ENCODE results near the gene GLIS1.
"Not testable (repeated sequence)": the region's sequence is repeated elsewhere in the genome, so short reads cannot be mapped to it uniquely, and the experiment has no call there.

The GLIS1 gene

DNA sequence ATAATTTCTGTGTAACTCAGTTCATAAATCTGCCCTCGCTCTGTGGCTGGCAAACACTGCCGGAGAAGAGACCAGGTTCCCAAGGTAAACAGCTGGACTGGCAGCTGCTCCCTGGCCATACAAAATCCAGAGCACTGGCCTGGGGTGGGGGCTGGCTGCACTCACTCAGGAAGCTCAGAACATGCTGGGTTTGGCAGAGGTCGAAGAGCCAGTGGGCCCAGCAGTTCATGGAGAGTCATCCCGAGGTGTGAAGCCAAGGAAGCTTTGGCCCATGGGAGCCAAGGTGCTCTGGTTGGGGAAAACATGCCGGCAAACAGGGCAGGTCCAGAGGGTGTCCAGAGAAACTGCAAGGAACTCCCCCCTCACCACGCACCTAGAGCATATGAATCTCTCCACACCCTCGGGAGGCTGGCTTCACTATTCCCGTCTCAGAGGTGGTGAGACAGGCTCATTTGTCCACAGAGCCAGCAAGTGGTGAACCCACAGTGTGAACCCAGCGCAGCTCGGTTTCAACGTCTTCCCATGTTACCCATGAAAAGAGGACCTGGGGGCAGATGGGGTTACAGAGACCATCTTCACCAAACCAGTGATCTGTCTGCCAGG is 177.4 kb downstream of the GLIS1 start:
- DNase-seq (ENCODE audit: low read depth) = no peak

DNA sequence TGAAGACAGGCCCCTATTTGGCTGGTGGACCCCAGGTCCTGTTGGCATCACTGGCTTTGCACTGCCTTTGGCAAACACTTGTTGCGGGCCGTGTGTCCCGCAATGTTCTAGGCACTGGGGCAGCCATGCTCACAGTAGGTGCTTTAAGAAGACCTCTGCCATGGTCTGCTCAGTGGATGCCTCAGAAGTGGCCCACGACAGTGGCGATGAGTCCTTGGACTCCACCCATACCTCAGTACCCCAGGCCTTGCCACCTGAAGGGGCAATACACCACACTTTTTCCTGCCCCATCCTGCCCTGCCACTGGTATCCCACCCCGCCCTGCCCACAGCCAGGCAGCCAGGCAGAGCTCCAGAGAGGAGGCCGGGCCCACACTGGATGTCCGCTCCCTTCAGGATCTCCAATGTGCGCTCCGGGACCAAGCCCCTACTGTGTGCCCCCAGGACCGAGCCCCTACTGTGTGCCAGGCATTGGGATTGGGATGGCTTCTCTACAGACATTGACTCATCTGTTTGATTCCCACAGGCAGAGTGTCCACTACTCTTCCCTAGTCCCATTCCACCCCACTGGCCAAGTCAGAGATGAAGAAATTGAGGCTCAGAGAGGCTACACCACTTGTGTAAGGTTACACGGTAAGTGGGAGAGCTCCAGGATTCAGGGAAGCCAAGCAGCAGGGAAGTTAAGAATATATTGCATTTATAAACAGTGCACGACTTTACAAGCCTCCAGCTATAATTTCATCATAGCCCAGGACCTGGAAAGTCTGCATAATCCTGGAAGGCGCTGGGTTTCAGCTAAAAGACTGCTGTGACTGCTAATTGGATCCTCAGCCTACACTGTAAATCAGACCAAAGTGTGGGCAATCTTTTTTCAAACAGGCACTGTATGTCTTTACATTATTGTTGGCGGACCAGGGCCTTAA is 178.1 kb downstream of the GLIS1 start:
- no peak for DNase-seq (ENCODE audit: low read depth)

DNA sequence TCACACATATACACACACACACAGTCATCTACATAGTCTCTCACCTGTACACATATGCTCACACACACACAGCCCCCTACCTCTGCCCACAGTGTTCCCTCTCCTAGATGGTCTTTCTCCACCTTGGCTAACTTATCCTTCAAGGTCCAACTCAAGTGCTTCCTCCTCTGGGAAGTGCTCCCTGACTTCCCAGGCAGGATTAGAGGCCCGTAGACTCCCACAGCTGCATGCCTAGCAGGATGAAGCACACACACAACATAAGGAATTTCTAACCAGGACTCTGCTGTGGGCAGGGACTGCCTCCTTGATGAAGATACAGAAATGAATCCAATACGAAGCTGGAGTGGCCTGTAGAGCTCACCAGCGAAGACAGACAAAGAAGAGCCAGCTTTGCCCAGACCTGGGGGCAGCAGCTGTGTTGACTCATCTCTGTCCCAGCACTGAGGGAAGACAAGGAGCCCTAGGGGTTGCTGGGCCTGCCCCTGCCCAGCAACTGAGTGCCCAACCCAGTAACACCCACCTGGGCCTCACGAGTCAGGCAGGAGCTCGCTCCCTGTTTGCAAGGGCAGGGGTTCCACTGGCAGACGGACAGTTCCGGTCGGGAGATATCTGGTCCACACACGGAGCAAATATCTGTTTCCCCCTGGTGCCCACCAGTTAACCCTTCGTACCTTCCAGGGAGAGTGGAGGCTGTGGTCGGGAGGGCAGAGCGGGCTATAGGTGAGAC is 178.9 kb downstream of the GLIS1 start:
- no peak for DNase-seq (ENCODE audit: low read depth)

DNA sequence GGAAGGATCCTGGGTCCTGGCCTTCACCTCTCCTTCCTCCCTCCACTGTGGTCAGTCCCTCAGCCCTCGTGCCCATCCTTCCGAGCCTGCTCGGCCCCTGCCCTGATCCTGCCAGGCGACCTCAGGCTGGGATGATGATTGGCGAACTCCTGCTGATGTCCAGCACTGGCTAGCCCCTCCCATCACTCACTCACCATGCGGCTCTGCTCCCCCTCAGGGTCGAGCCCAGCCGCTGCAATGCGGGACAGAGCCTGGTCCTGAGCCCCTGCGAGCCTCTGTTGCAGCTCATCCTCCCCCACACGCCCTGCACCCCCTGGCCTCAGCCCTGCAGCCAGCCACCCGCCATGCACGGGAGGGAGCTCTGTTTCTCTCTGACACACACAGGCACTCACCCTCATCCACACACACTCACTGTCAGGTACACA is 179.6 kb downstream of the GLIS1 start:
- DNase-seq (ENCODE audit: low read depth) = no peak

DNA sequence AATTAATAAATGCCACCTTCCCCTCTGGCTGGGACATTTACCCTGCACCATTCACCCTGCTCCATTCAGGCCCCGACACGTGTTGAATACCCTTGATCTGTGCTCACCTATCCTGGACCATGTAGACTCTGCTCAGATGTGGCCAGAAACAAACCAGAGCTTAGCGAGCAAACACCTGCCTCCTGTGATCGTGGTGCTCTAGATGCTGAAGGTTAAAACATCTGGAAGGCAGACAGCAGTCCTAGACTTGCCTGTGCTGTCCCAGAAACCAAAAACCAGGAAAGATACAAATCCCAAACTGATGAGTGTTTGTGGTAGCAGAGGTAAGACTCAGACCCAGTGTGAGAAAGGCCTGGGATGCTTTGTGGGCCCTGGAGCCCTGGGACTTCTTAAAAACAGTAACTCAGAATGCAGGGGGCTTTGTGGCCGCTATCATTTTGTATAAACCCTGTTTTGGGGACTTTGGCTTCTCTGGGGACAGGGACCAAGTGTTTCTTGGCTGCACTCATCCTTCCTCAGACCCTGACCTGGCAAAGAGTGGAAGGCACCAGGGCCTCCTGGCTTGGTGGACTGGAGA is 180.1 kb downstream of the GLIS1 start:
- no peak for DNase-seq (ENCODE audit: low read depth)

DNA sequence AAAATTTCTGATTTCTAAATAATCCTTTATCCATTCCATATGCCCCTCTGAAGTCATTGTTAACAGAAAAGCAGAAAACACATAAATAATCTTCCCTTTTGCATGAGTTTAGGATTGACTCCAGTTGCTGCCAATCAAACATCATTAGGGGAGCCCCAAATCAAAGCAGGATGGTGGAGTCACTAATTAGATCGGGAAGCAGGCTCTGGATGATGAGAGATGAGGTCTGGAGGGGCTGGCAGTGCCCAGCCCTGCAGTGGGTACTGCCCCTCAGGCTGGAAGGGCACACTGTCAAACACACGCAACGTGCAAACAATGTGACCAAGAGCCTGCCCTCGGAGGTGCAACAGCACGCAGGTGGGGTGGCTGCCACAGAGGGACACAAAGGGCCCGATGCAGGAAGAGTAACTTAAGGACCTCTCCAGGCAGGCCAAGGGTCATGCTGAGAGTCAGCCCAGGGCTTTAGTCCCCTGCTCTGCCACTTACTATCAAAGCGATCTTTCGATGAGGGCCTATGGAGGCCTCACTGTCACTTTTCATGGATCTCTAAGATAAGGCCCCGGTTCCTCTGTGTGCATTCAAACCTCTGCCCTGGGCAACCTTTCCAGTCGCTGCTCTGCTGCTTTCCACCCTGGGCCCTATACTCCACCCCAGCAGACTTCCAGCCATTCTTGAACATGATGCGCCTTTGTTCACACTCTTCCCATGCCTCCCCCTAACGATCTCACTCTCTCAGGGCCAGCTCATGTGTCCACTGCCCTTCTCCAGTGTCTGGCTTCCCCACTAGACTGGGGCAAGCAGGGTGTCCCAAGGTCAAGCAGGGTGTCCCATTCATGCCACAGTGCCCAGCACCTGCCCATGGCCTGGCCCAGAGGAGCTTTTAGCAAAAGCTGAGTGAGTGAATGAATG is 180.9 kb downstream of the GLIS1 start:
- DNase-seq (ENCODE audit: low read depth) = no peak

DNA sequence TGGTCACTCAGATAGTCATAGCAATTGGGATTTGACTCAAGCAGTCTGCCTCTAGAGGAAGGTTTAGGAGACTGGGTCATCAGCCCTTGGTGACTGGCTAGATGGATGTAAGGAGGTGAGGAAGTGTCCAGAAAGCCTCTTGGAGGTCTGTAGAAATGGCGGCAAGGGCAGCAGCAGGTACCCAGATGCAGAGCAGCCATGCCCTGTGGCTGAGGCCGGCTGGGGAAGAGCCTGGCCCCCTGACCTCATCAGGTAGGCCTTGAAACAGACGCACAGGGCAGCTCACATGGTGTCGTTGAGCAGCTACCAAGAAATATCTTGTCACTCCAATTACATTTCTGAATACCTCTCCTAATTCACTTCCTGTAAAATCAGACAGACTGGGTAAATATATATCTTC is 181.6 kb downstream of the GLIS1 start:
- no peak for DNase-seq (ENCODE audit: low read depth)

DNA sequence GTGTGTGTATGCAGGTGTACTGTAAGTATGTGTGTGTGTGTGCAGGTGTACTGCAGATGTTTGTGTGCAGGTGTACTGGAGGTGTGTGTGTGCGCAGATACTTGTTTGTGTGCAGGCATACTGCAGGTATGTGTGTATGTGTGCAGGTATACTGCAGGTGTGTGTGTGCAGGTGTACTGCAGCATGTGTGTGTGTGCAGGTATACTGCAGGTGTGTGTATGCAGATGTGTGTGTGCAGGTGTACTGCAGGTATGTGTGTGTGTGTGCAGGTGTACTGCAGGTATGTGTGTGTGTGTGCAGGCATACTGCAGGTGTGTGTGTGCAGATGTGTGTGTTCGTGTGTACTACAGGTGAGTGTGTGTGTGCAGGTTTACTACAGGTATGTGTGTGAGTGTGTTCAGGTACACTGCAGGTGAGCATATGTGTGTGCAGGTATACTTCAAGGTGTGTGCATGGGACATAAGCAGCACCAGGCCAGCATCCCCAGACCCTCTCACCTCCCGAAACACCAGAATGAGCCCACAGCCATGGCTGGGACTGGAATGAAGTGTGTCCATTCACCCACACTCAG is 182.2 kb downstream of the GLIS1 start:
- no peak for DNase-seq (ENCODE audit: low read depth)

DNA sequence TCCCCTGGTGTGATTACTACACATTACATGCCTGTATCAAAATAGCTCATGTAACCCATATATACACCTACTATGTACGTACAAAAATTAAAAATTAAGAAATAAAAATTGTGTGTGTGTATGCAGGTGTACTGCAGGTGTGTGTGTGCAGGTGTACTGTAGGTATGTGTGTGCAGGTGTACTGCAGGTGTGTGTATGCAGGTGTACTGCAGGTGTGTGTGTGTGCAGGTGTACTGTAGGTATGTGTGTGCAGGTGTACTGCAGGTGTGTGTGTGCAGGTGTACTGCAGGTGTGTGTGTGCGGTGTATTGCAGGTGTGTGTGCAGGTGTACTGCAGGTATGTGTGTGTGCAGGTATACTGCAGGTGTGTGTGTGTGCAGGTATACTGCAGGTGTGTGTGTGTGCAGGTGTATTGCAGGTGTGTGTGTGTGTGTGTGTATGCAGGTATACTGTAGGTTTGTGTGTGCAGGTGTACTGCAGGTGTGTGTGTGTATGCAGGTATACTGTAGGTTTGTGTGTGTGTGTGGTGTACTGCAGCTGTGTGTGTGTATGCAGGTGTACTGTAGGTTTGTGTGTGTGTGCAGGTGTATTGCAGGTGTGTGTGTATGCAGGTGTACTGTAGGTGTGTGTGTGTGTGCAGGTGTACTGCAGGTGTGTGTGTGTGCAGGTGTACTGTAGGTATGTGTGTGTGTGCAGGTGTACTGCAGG is 183.2 kb downstream of the GLIS1 start:
- DNase-seq (ENCODE audit: low read depth) = not testable (repeated sequence)

DNA sequence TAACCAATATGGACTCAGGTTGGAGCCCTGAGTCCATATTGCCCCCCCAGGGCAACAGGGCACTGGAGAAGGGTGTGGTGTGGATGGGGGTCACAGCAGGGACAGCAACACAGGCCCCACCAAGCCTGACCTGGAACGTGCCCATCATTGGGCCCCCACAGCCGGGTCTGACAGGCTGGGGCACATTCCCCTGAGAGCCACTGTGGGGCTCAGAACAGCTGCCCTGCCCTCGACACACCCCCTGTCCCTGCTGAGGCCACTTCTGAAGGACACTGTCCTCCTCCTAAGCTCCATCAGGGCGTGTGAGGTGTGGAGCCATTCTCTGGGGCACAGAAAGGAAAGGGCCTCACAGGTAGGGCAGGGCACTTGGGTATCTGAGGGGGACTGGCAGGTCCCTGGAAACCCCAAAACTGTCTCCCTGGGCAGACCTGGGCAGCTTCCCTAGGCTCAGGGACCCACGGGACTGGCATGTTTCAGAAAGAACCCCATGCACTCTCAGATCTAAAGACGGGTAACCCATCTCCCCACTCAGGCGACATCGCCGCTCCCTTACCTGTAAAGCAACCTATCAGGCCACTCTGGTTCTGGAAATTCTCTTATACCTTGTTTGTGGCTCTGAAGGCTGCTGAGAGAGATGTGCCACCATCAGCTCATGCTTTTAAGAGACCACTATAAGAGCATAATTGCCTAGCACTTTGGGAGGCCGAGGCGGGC is 184.2 kb downstream of the GLIS1 start:
- DNase-seq (ENCODE audit: low read depth) = no peak

DNA sequence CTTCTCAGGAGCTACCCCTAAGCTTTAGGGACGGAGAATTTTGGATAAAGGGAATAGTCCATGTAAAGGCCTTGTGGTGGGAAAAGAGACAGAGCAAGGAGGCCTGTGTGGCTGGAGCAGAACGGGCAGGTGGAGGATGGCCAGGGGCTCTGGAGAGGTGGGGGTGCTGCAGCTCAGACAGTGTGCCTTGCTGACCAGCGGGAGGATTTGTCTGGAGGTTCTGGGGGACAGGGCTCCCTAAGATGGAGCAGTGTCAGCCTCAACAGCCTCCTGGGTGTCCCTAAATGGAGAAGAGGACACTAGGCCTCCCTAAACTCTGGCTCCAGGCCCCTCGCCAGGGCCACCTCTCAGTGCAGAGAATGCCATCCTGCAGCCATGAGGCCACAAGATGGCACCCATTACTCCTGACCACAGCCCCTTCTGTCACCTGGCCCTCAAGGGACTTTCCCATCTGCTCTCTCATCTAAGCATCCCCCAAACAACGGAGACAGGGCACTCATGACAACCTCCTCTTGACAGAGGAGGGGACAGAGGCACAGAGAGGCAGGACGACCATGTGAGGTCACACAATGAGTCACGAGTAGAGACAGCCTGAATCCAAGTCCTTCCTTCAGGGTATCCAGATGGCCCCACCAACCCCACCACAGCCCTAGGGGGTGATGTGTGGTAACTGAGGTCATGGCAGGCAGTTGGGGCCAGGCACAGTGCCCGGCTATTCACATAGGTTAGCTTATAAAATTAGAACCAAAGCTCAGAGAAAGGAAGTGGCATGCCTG is 185.0 kb downstream of the GLIS1 start:
- DNase-seq (ENCODE audit: low read depth) = no peak

DNA sequence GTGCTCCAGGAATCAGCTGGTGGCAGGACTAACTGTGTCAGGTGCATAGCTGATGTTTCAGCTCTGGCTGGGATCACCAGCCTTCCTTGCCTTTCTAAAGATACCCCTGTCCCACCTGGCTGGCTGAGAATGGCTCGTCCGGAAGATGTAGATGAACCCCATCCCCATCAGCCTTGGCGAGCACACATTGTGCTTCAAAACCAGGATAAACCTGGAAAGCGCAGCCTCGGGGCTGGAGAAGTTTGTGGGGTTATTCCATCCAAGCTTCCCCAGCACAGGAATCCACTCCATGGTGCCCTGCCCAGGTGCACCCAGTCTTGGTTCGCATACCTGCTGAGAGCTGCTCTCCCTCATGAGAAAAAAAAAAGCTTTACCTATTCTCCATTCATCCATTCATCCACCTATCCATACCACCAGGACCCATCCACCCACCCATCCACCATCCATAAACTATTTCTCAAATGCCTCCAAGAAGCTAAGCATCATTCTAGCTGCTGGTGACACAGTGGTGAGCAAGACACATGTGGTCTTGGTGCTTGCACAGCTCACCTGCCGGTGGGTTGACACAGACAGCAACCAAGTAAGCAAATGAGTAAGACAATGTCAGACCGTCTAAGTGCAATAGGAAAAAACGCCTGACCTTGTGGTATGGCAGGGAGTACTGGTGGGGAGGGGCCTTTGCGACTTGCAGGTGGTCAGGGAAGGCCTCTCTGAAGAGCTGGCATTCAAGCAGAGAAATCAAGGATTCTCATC is 185.8 kb downstream of the GLIS1 start:
- no peak for DNase-seq (ENCODE audit: low read depth)

DNA sequence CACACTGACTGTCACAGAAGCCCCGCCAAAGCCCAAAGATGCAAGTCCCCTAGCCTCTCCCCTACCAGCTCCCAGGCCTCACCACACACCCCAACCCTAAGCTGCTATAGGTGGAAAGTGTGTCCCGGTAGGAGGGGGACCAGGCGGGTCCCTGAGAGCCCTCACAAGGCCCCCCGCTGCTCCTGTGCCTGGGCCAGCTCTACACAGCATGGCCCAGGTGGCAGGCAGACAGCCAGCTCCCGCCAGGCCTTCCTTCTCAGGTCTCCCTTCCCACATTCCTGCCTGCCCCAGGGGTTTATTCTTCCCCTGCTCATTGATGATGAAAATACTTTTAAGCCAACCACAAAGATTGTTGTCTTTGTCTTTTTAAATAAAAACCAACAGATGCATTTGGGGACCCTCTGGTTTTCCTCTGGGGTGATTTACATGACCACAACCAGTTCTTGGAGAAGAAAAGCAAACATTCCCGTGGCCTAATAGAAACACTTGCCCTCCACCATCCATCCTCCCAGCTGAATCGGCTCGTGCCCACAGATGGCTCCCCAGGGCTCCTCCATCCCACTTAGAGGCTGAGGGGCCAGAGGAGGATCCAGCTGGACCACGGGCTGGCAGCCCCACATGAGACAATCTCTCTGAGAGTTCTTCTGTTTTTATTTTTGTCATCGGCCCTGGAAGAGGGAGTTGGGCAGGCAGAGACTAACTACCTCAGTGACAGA is 186.7 kb downstream of the GLIS1 start:
- no peak for DNase-seq (ENCODE audit: low read depth)

DNA sequence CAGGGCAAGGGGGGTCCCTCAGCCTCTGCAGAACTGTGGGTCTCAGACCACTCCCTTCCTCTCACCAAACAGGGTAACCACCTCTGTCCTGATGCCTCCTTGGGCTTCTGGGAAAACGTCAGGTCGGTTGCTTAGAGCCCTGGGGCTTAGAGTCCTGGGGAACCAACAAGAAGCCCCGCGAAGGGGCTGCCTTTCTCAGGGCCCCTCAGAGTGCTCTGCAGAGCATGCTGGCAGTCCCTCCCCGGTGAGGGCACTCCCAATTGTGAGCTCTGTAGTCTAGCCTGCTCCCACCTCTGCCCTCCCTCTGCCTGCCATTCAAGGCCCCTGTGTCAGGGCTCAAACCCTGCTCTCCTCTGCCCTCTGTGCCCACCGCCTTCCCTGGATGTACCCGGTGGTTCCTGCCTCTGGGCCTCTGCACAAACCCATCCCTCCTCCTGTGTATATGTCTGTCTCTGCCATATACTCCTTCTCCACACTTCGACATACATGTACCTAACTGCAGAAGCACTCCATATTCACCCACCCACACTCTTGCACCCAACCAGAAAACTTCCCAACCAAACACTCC is 187.5 kb downstream of the GLIS1 start:
- no peak for DNase-seq (ENCODE audit: low read depth)

DNA sequence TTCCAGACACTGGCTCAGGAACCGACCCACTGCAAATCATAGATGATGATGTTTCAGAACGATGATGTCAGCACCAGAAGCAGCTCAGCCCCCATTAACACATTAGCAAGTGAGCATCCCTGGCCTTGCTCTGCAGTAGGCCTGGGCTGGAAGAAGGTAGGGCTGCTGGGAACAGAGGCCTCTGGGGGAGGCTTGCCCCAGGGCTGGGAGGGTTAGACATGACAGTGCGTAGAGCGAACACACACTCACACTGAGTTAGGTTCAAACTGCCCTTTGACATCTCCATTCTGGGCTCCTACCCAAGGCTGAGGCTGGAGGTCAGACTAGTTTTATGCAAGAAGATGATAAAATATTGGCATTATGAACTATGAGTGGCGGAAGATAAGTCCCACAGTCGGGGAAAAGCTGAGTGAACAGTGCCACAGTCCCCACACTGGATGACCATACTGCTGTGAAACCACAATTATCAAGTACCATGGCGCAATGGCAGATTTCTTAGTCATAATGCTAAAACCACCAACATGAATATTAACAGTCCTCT is 188.7 kb downstream of the GLIS1 start:
- no peak for DNase-seq (ENCODE audit: low read depth)

DNA sequence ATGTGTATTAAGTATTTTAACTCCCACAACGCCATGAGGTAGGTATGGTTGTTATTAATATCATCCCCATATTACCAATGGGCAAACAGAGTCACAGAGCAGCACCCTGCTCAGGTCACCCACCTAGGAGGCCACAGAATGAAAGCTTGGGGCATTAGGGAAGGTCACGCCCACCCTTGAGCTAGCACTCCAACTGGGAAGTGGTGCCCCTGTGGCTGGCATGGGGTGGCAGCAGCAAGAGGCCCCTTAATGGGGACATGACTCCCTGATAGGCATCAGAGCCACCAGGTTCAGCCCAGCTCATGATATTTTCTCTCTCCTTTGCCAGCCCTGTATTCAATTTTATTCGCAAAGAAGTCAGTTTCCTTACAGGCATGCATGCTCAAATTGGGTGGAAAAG is 189.2 kb downstream of the GLIS1 start:
- DNase-seq (ENCODE audit: low read depth) = no peak

DNA sequence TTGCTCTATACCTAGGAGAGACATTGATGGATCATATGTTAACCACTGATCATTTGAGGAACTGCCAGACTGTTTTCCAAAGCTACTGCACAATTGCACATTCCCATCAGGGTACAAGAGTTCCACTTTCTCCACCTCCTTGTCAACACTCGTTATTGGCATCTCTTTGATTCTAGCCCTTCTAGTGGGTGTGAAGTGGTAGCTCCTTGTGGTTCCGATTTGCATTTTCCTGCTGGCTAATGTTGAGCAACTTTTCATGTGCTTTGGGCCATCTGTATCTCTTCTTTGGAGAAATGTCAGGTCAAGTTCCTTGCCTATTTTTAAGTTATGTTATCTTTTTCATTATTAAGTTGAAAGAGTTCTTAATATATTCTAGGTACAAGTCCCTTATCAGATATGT is 189.7 kb downstream of the GLIS1 start:
- no peak for DNase-seq (ENCODE audit: low read depth)
